GM18508 (cell line): ENCODE measurements around the gene WDR72.
"Not testable (repeated sequence)": the region's sequence is repeated elsewhere in the genome, so short reads cannot be mapped to it uniquely, and the experiment has no call there.

Source experiments
- ATAC-seq: cut with Tn5 transposase; IDR thresholded peaks from one replicate; pipeline ENCODE4 v1.9.1; 2021; ENCODE audit warnings: moderate number of reproducible peaks; ENCODE audit not compliant: insufficient read depth, unreplicated experiment

WDR72 gene

GRCh38 chr15:53540626-53541300 is 218.7 kb downstream of the WDR72 start:
- ATAC-seq, result not testable (repeated sequence)

- no peak for ATAC-seq
Observed at GRCh38 chr15:53539878-53540277, 219.6 kb downstream of the WDR72 start.

DNA sequence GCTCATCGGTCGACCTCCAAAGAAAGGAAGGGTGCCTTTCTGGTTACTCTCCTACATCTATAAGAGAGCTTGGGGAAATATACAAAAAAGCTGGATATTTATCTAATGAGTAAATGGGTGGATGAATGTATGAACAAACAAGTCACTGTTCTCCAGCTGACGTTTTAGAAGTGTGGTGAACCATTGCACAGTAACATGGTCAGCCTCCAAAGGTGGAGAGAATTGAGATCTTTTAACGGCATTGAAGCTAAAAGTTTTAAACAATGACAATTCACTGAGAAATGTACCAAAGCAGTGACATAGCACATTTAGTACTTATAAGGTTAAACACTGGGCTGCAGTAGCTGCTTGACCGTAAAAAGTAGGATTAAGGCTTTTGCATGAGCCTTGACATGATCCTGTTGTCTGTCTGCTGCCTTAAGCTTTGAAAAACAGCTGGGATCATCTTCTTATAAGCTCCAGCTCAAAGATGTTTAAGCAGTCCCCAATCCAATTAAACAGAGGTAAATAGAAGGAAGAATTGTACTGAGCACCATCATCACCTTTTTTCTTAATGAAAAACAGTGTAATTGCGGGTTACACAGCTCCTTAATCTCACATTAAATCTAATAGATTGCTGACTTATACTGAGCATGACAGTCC is 222.9 kb downstream of the WDR72 start:
- no peak for ATAC-seq

- ATAC-seq, result no peak
Observed at GRCh38 chr15:53535886-53536285, 223.6 kb downstream of the WDR72 start.

DNA sequence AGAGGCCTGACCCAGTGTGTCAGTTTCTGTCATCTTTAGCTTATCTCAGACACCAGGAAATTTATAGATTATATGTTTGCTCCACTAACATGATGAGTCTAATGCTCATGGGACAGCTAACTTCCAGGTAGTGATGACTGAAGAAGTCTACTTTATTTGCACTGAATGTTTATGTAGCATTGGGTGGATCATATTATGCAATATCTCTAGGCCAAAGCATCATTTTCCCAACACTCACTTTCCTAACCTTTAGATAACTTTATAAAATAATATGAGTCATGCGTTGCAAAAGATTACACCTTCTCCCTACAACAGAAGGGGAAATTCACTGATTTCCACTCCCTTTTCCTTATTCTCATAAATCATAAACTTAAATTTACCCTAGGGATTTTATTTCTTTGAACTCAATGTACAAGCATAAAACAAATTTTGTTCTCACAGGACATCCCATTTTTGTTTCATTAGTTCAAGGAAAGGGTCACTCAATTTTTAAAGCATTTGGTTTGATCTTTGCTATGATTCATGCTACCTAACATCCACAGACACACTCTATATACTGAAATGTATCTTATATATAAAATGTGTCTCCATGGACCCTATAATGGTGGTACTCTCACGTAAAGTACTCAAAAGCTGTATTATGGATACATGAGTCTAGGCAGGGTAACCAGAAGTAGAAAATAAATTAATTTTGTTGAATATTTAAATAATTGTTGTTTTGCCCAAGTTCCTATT is 225.2 kb downstream of the WDR72 start:
- ATAC-seq, result no peak

- ATAC-seq, result no peak
Observed at GRCh38 chr15:53530761-53531160, 228.7 kb downstream of the WDR72 start.

- no peak for ATAC-seq
Observed at GRCh38 chr15:53527996-53528395, 231.5 kb downstream of the WDR72 start.

DNA sequence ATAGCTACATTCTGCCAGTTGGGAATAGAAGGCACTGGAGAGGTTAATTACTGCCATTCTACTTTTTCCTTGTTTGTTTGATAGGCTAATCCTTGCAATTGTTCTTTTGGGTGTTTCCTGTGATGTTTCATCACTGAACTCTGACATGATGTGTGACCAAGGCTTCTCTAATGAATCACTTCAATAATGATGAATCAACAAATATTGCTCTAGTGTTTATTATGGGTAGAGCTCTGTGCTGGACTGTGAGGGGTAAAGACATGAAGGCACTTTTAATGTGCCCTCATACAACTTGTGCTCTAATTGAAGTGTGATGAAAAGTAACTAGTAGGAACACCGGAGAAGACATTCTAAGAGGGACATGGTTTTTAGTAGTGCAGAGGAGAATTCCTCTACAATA is 233.6 kb downstream of the WDR72 start:
- ATAC-seq, result no peak

- ATAC-seq, result no peak
Observed at GRCh38 chr15:53522991-53523390, 236.5 kb downstream of the WDR72 start.

DNA sequence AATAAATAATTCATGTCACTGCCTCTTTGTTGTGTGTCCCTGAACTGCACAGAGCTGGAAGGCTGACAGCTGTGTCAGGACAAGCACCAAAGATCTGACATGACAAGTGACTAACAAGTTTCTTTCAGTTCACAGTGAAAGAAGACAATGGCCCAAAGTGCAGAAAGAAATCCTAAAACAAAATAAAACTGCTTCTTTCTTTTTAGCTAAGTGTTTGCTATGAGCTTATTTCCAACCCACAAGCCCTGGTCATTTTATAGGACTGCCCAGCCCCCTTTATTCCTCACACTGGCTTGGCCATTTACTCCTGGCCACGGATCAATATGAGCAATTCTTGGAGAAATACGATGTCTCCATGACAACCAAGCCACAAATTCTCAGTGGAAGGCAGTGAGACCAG is 238.5 kb downstream of the WDR72 start:
- ATAC-seq, result no peak

DNA sequence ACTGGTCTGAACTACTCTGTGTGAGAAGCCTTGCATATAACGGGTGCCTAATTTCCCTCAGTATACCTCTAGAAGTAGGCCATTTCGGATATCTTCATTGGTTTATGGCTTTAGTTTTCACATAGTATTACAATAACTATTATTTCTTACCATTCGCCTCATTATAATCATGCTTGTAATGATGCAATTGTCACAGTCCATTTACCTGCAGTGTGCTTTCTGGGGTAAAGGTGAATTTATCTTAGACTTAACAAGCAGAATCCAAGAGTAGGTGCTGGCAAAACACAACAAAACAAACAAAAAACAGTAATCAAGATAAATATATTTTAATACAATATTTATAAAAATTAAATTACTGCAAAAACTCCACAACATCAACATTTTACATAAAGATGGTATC is 246.0 kb downstream of the WDR72 start:
- no peak for ATAC-seq

- no peak for ATAC-seq
Observed at GRCh38 chr15:53512029-53512428, 247.4 kb downstream of the WDR72 start.

DNA sequence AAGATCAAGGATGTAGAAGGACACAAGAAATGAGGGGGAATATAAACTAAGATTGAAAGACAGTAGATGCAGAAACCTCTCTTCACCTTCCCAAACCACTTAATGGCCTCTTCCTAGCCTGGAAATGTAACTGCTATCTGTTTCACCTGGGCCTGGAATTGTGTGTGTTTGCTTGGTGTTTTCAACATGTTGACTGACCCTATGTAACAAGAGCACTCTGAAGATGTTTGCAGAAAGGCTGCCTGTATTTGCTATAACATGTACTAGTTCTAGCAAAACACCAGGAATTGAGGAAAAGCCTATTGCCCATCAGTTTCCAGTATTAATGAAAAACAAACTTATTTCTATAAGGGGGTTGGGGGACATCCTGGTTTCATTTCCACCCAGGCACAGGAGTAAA is 248.3 kb downstream of the WDR72 start:
- ATAC-seq, result no peak

- ATAC-seq, result no peak
Observed at GRCh38 chr15:53506370-53506769, 253.1 kb downstream of the WDR72 start.

GRCh38 chr15:53498996-53499395 is 260.5 kb downstream of the WDR72 start:
- ATAC-seq, result no peak

- ATAC-seq, result no peak
Observed at GRCh38 chr15:53490341-53490740, 269.1 kb downstream of the WDR72 start.

GRCh38 chr15:53482055-53482454 is 277.4 kb downstream of the WDR72 start:
- no peak for ATAC-seq

DNA sequence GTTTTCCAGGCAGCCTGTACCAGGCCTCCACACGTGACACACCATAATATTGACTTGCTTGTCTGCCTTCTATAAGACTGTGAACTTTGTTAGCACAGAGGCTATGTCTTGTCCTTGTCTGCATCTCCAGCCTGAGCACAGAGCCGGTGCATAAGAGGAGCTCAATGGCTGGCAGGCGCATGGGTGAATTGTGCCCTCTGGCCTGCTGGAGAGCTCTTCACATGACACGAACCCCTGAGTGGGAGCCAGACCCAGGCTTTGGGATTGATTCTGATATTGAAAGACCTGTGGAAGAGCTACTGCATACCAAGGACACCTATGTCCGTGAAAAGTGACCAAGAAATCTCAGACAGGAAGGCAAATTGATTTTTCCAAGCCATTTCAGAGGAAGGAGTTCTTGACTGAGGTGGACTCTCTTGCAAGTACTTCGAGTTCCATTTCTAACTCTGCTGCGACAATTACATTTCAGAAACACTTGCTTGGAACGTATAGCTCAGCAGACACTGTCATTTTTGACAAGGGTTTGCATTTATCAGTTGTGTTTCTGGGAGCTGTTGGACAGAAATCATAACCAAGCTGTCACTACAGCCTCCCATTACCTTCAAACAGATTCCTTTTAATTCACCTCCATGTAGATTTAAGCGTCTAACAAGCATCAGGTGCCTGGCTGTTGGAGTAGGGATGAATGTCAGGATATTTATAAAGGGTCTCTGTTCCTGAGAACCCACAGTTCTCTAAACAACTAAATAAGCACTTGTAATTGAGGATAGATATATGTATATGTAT is 281.3 kb downstream of the WDR72 start:
- ATAC-seq, result no peak

GRCh38 chr15:53473886-53474285 is 285.6 kb downstream of the WDR72 start:
- no peak for ATAC-seq

- no peak for ATAC-seq
Observed at GRCh38 chr15:53473435-53473834, 286.0 kb downstream of the WDR72 start.

- no peak for ATAC-seq
Observed at GRCh38 chr15:53472883-53473282, 286.6 kb downstream of the WDR72 start.
